NT2/D1 (cell line): Measurements from ENCODE around the gene CDO1.

Experiments used
- YY1 ChIP-seq: IDR thresholded peaks from 2 replicates; pipeline ENCODE4 v1.6.1; 2011; ENCODE audit not compliant: insufficient read length, insufficient read depth
- ZNF274 ChIP-seq: IDR thresholded peaks from 2 replicates; pipeline ENCODE4 v1.6.1; 2011; ENCODE audit warnings: mild to moderate bottlenecking, low read depth, low read length

DNA sequence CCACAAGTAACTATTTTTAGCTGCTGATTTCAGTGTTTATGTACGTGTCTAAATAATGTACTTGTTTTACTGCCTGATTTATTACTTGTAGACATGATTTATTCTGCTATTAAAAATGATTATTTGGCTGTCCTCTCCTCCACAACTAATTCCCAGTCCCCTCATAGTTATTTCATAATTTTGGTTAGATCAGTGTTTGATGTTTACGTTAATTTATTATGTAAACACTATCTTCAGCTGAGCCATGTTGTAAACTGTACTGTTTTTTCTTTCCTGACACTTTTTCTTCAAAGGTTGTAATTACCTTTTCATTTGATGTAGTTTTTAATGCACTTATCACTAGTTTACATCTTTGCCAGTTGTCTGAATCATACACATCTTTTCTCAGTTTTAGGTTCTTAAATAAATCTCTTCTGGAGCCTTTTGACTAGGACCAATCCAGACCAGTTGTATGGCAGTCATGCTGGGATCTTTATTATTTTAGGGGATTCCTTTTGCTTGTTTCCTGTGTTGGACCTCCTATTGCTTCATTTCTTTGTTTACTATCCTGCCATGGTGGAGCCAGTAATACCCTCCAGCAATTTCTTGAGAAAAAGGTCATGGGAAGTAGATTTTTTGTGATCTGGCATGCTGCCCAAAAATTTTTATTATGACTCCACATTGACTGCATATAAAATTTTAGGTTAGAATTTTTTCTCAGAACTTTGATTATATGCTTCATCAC lies 41.3 kb upstream of the CDO1 start:
- TF ChIP-seq ZNF274 (no peak), YY1 (no peak)
